NCI-H1417 treated with DMSO at 0.1 percent for 48 hours (cell line): ENCODE results near the gene CYTH1.
"Not testable (repeated sequence)": the region's sequence is repeated elsewhere in the genome, so short reads cannot be mapped to it uniquely, and the experiment has no call there.

Source experiments
- DNase-seq: peaks from one replicate; lab custom pipeline; 2025; lab: John Stamatoyannopoulos, UW

CYTH1 gene

GRCh38 chr17:78787444-78787843 is 5.4 kb upstream of the CYTH1 start:
- DNase-seq = no peak

GRCh38 chr17:78785663-78786057 is 3.6 kb upstream of the CYTH1 start:
- no peak for DNase-seq

- no peak for DNase-seq
Measured at GRCh38 chr17:78785011-78785662, 3.1 kb upstream of the CYTH1 start.

- DNase-seq = no peak
Measured at GRCh38 chr17:78784352-78784751, 2.3 kb upstream of the CYTH1 start.

GRCh38 chr17:78783711-78784324 is 1.7 kb upstream of the CYTH1 start:
- DNase-seq = no peak

GRCh38 chr17:78781104-78781892 is 775 bp downstream of the CYTH1 start:
- no peak for DNase-seq

GRCh38 chr17:78780335-78780734 is 1.7 kb downstream of the CYTH1 start:
- no peak for DNase-seq

GRCh38 chr17:78779850-78780249 is 2.2 kb downstream of the CYTH1 start:
- no peak for DNase-seq

GRCh38 chr17:78779286-78779651 is 2.8 kb downstream of the CYTH1 start:
- DNase-seq = not testable (repeated sequence)

- no peak for DNase-seq
Measured at GRCh38 chr17:78777881-78778280, 4.2 kb downstream of the CYTH1 start.

- no peak for DNase-seq
Measured at GRCh38 chr17:78774956-78775571, 7.0 kb downstream of the CYTH1 start.

- no peak for DNase-seq
Measured at GRCh38 chr17:78774453-78774852, 7.6 kb downstream of the CYTH1 start.

- DNase-seq = no peak
Measured at GRCh38 chr17:78771758-78772382, 10.2 kb downstream of the CYTH1 start.

- no peak for DNase-seq
Measured at GRCh38 chr17:78769196-78769773, 12.8 kb downstream of the CYTH1 start.

GRCh38 chr17:78767806-78768205 is 14.3 kb downstream of the CYTH1 start:
- no peak for DNase-seq

GRCh38 chr17:78766743-78767294 is 15.3 kb downstream of the CYTH1 start:
- DNase-seq = no peak

GRCh38 chr17:78766225-78766624 is 15.8 kb downstream of the CYTH1 start:
- DNase-seq = no peak

- no peak for DNase-seq
Measured at GRCh38 chr17:78765821-78766220, 16.3 kb downstream of the CYTH1 start.

GRCh38 chr17:78764871-78765270 is 17.2 kb downstream of the CYTH1 start:
- no peak for DNase-seq

GRCh38 chr17:78763561-78763960 is 18.5 kb downstream of the CYTH1 start:
- no peak for DNase-seq

- no peak for DNase-seq
Measured at GRCh38 chr17:78761789-78762406, 20.2 kb downstream of the CYTH1 start.
